GM08714 (cell line): ENCODE measurements around the gene PEX10.
A peak's percentile ranks its signal among the peaks of the same experiment; 100 is the strongest.

Experiments used
- H3K4me3 ChIP-seq: fragments of 200-500 bp; sonication (Bioruptor generic); 2 replicates; pipeline ENCODE4 v1.5.1; 2014; ENCODE audit warnings: mild to moderate bottlenecking, low read length, inconsistent platforms
- ZNF274 ChIP-seq: IDR thresholded peaks from 2 replicates; pipeline ENCODE4 v1.6.1; 2012; ENCODE audit warnings: mild to moderate bottlenecking, low read depth, low read length

PEX10 gene

DNA sequence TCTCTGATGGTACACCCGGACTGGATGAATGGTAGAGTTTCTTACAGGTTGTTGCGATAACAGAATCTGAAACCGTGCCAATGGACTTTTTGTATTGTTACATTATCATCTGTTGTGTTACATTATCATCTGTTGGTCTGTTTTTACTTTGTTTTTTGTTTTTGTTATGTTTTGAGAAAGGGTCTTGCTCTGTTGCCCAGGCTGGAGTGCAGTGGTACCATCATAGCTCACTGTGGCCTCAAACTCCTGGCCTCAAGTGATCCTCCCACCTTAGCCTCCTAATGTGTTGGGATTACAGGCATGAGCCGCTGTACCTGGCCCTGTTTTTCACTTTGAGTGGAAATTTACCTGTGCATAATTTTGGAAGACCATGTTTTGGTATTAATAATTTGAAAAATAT is 10.2 kb upstream of the PEX10 start:
- no peak overlapping the region for H3K4me3 ChIP-seq
- TF ChIP-seq ZNF274, result no peak

DNA sequence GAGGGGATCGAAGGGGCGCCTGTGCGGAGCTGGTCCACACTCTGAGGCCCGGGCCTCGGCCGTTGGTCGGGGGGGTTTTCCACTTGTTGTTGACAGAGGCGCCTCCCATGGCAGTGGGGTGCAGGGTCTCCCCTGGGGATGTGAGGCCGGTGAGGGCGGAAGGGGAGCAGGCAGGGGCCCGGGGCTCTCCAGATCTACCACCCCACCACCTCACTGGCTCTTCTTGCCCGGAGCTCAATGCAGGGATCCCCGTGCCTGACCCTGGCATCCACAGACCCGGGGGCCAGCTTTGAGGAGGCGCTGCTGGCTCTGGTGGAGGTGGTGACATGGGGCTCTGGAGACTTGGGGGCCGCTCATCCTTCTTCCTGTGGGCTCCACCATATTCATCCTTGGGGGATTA is 7.1 kb upstream of the PEX10 start:
- TF ChIP-seq ZNF274, result no peak
- H3K4me3 ChIP-seq, result no peak overlapping the region

- H3K4me3 ChIP-seq, result no peak overlapping the region
- TF ChIP-seq ZNF274, result no peak
Measured at GRCh38 chr1:2418791-2419320, 6.5 kb upstream of the PEX10 start.

- TF ChIP-seq ZNF274, result no peak
- H3K4me3 ChIP-seq, result no peak overlapping the region
Measured at GRCh38 chr1:2417833-2418225, 5.5 kb upstream of the PEX10 start.

- no peak overlapping the region for H3K4me3 ChIP-seq
- TF ChIP-seq ZNF274, result no peak
Measured at GRCh38 chr1:2417083-2417832, 4.9 kb upstream of the PEX10 start.

DNA sequence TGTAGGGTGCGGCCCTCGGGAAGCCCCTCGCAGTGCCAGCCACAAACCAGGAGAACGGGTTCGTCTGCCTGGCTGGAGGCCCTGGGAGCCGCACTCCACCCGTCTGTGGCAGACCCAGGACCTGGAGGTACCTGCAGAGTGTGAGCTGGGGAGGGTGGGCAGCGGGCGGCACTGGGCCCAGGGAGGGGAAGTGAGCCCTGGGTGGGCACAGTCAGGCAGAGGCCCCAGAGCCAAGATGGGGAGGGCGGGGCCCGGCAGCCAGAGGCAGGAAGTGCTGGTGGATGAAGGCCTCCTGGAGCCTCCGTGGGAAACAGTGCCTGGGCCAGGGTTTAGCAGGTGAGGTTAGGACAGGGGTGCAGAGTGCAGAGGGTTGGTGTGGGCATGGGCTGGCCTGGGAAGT is 4.0 kb upstream of the PEX10 start:
- peak overlapping the region; percentile 54; the same call in 1 of the 2 replicates for H3K4me3 ChIP-seq
- no peak for TF ChIP-seq ZNF274

DNA sequence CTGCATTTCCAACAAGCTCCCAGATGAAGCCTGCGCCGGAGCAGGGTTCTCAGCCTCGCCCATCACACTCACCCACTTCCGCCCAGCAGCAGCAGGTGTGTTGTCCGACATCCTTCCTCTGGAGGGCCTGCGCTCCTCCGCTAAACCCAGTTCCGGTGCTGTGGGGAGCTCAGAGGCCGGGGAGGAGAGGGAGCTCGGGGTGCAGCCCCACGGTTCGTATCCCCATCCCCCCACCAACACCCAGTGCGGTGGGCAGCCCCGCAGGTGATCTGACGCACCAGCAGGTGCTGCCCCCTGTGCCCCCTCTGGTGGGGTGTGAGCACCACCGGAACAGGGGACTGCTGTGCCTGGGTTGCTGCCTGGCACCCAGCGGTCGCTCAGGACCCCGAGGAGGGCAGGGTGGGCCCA is 3.4 kb upstream of the PEX10 start:
- TF ChIP-seq ZNF274, result no peak
- peak overlapping the region; percentile 54; the same call in 1 of the 2 replicates for H3K4me3 ChIP-seq

- H3K4me3 ChIP-seq, result no peak overlapping the region; the same call in 1 of the 2 replicates
- no peak for TF ChIP-seq ZNF274
Measured at GRCh38 chr1:2415337-2415736, 3.0 kb upstream of the PEX10 start.

DNA sequence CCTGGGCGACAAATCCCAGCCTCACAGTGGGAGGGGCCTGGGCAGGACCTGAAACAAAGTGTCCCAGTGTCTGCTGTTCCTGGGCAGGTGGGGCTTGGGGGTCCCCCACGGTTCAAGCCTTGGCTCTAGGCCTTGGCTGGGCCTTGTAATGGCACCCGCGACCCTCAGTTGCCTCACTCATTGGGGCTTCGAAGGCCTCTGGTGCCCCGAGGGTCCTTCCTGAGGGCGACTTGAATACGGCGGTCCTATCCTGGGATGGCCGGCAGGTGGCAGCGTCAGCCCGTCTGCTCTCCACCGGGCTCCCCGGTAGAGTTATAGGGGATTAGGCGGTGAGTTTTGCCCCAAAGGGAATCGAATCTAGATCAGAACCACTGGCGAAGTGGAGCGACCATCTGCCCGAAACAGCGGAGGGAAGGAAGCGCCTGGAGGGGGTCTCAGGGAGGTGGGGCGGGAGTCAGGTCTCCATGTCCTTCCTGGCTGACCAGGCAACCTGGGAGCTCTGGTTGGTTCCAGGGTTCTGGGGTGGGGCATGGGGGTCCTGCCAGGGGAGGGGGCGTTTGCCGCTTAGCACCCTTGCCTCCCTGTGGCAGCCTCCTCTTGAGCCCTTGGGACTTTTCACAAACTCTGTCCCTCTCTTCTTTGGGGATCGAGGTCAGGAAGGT is 2.1 kb upstream of the PEX10 start:
- TF ChIP-seq ZNF274, result no peak
- H3K4me3 ChIP-seq, result no peak overlapping the region; the same call in 1 of the 2 replicates

- TF ChIP-seq ZNF274, result no peak
- peak overlapping the region; percentile 72; the same call in 1 of the 2 replicates for H3K4me3 ChIP-seq
Measured at GRCh38 chr1:2413495-2414296, 1.3 kb upstream of the PEX10 start.

GRCh38 chr1:2412773-2413494 is 570 bp upstream of the PEX10 start:
- H3K4me3 ChIP-seq, result peak overlapping the region; percentile 72; the same call in 1 of the 2 replicates
- no peak for TF ChIP-seq ZNF274

- peak overlapping the region; percentile 82 for H3K4me3 ChIP-seq
- no peak for TF ChIP-seq ZNF274
Measured at GRCh38 chr1:2411801-2412394, 466 bp downstream of the PEX10 start.

DNA sequence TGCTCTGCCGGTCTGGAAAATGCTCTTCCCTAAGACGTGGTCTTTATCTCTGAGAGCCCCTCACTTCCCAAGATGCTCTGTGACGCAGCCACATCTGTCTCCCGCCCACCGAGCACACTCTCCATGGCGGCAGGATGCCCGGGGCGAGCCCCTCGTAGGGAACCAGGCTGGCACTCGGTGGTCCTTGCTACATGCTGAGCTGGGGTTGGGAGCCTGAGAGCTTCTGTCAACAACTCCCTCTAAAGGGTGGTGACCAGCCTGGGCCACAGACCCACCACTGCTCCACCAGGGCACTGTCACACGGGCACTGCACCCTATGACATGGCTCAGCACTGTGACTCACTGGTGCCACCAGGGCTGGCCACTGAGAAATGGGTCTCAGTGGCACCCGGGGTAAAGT is 2.6 kb downstream of the PEX10 start:
- TF ChIP-seq ZNF274, result no peak
- no peak overlapping the region for H3K4me3 ChIP-seq
